Keratinocyte (primary cell): ENCODE results near the gene APOF. TPM values are rescaled to one million over a fixed set of nuclear protein-coding genes. Genes with fewer than 3 reads are reported as not detected.

Experiments
- DNase-seq: peaks from one replicate; pipeline ENCODE4 v3.0.0-alpha.2; 2011; ENCODE audit warnings: low read depth, missing footprints, low spot score
- FAIRE-seq: peaks from 2 replicates; lab custom pipeline; 2011; peaks lifted over from hg19 to GRCh38; lab: Jason Lieb, UNC
- H2AFZ ChIP-seq: 2 replicates; pipeline ENCODE4 v1.6.0; 2012; ENCODE audit warnings: low read length, control low read depth, inconsistent platforms; ENCODE audit not compliant: control insufficient read depth
- H3K27ac ChIP-seq: 2 replicates; pipeline ENCODE4 v1.5.1; 2011; ENCODE audit warnings: low read length; ENCODE audit not compliant: control insufficient read depth, insufficient read depth
- H3K27me3 ChIP-seq: 3 replicates; pipeline ENCODE4 v1.6.0; 2011; ENCODE audit warnings: low read length; ENCODE audit not compliant: control insufficient read depth, insufficient read depth; ENCODE audit errors: extremely low read depth
- H3K36me3 ChIP-seq, 2 experiments: 2 replicates in 1 of 2; 3 replicates in 1 of 2; pipeline ENCODE4 v1.5.1; 2011; ENCODE audit warnings: low read length in 2 of 2, mild to moderate bottlenecking in 1 of 2; ENCODE audit not compliant: control insufficient read depth in 2 of 2, insufficient read depth in 2 of 2; ENCODE audit errors: extremely low read depth in 1 of 2
- H3K4me1 ChIP-seq: 3 replicates; pipeline ENCODE4 v1.5.1; 2011; ENCODE audit warnings: low read length; ENCODE audit not compliant: control insufficient read depth, insufficient read depth; ENCODE audit errors: extremely low read depth
- H3K4me2 ChIP-seq: 3 replicates; pipeline ENCODE4 v1.6.0; 2011; ENCODE audit warnings: low read depth, low read length; ENCODE audit not compliant: control insufficient read depth, insufficient read depth; ENCODE audit errors: extremely low read depth
- H3K4me3 ChIP-seq, 3 experiments: fragments of 200-600 bp in 1 of 3; sonication (generic) in 1 of 3; 2 replicates in 2 of 3; 3 replicates in 1 of 3; pipeline ENCODE4 v1.5.1; 2011 to 2016; ENCODE audit warnings: low read length in 3 of 3, mild to moderate bottlenecking in 3 of 3, control low read depth in 2 of 3, inconsistent platforms in 1 of 3, low read depth in 1 of 3, mixed read lengths in 1 of 3, mixed run types in 1 of 3, moderate library complexity in 1 of 3; ENCODE audit not compliant: control insufficient read depth in 2 of 3, insufficient read depth in 2 of 3; ENCODE audit errors: extremely low read depth in 1 of 3
- H3K79me2 ChIP-seq: 2 replicates; pipeline ENCODE4 v1.6.0; 2012; ENCODE audit warnings: low read length; ENCODE audit not compliant: control insufficient read depth, insufficient read depth
- H3K9ac ChIP-seq: 3 replicates; pipeline ENCODE4 v1.6.0; 2011; ENCODE audit warnings: low read length; ENCODE audit not compliant: control insufficient read depth, insufficient read depth; ENCODE audit errors: extremely low read depth
- H3K9me1 ChIP-seq: 3 replicates; pipeline ENCODE4 v1.6.0; 2011; ENCODE audit warnings: low read length; ENCODE audit not compliant: control insufficient read depth, insufficient read depth; ENCODE audit errors: extremely low read depth
- H3K9me3 ChIP-seq: 2 replicates; pipeline ENCODE4 v1.5.1; 2012; ENCODE audit warnings: low read depth, low read length; ENCODE audit not compliant: control insufficient read depth
- H4K20me1 ChIP-seq: 3 replicates; pipeline ENCODE4 v1.6.0; 2011; ENCODE audit warnings: low read length; ENCODE audit not compliant: control insufficient read depth, insufficient read depth; ENCODE audit errors: extremely low read depth
- EZH2 ChIP-seq: IDR thresholded peaks from one replicate; pipeline ENCODE4 v1.6.1; 2012; ENCODE audit warnings: inconsistent platforms, mild to moderate bottlenecking, low read length, moderate library complexity
- dilution Hi-C: fragments of 300-500 bp; cut with MboI; formaldehyde crosslinking; loops from one replicate; pipeline ENCODE4 v1.7.0; 2020; ENCODE audit warnings: low sequenced_read_pairs; ENCODE audit not compliant: extremely low pct_ligation_motif_present
- polyA plus RNA-seq, 5 experiments: library from polyadenylated mRNA; depleted of rRNA in 3 of 5; stranded (reverse) in 3 of 5; stranded (forward) in 1 of 5; unstranded in 1 of 5; fragments of >200 nt; gene quantifications; 1 replicate in 1 of 5; 2 replicates in 3 of 5; 3 replicates in 1 of 5; pipeline versions ENCODE4 v1.2.1 to v1.2.3, GENCODE V29; 2011 to 2012; ENCODE audit warnings: missing spikeins in 2 of 5, low read depth in 1 of 5, low replicate concordance in 1 of 5
- TF ChIP-seq, protein P1 (sequence below), 3 experiments: IDR thresholded peaks in 1 of 3; conservative IDR thresholded peaks in 1 of 3; optimal IDR thresholded peaks in 1 of 3; 2 replicates in 2 of 3; 3 replicates in 1 of 3; pipeline versions ENCODE3 to v1.5.1; 2011; ENCODE audit warnings: low read length in 3 of 3, mild to moderate bottlenecking in 3 of 3, moderate library complexity in 2 of 3, control low read depth in 1 of 3, inconsistent platforms in 1 of 3; ENCODE audit not compliant: insufficient read depth in 2 of 3; ENCODE audit errors: extremely low read depth in 1 of 3

Gene APOF
- polyA plus RNA-seq, 1 donor (not counting 4 experiments of a cell fraction or from before 2014, with no cell fraction given): not detected

DNA sequence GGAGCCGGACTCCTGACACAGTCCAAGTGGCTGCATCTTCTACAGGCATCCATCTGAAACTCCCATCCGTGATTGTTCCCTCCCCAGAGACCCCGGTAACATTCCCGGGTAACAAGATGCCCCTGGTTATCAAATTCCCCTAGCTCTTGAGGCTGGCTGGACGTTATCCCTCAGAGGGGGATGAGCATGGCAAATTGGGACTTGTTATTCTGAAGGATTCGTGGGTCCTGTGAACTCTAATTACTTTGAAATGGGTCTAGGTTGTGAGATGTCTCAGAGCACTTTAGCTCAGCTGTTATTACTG lies 28.2 kb downstream of the APOF start:
- peak overlapping the region; percentile 54 for H2AFZ ChIP-seq
- TF ChIP-seq, protein P1, sequence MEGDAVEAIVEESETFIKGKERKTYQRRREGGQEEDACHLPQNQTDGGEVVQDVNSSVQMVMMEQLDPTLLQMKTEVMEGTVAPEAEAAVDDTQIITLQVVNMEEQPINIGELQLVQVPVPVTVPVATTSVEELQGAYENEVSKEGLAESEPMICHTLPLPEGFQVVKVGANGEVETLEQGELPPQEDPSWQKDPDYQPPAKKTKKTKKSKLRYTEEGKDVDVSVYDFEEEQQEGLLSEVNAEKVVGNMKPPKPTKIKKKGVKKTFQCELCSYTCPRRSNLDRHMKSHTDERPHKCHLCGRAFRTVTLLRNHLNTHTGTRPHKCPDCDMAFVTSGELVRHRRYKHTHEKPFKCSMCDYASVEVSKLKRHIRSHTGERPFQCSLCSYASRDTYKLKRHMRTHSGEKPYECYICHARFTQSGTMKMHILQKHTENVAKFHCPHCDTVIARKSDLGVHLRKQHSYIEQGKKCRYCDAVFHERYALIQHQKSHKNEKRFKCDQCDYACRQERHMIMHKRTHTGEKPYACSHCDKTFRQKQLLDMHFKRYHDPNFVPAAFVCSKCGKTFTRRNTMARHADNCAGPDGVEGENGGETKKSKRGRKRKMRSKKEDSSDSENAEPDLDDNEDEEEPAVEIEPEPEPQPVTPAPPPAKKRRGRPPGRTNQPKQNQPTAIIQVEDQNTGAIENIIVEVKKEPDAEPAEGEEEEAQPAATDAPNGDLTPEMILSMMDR (optimal IDR thresholded peaks at IDR 0.05 in 1 of 3, IDR thresholded peaks at IDR 0.05 in 1 of 3, conservative IDR thresholded peaks at IDR 0.05 in 1 of 3; ENCODE audit: extremely low read depth in 1 of 3, insufficient read depth in 2 of 3, low read length in 3 of 3): no peak
- TF ChIP-seq EZH2: no peak

DNA sequence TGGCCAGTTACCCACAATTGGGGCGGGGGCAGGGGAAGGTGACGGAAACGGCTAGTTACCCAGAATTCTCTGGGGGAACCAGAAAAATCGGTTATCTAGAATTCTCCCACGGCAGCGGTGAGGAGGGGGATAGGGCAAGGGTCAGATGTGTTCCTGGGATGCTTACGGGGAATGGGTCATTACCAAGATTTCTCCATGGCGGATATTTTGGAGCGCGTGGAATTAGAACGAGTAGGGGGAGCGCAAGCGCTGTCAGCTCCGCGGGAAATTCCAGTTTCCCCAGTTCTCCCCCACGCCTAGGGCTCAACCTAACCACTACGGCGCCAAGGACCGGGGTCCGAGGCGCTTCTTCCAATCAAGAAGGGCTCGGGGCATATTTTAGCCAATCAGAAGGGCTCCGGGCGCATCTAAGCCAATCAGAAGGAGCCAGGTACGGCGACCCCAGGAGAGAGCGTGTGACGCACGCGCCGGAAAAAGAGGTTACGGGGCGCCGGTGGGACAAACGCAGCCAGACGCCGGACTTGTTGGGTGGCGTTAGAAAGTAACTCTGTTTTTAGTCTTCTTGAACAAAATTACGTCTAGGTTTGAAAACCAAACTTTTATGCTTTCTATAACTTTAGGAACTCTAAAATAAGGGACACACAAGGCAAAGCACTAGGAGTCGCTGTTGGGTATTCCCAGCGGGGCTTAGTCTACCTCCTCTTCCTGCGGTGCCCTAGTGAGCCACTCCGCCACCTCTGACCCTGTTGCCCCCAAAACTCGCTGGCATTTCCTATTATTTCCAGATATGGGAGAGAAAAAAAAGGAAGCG lies 28.8 kb downstream of the APOF start, which contains the start of gene PAN2:
Gene PAN2 (minus strand): TSS at position 322 of the 811 bp plus-strand sequence. CDS start 906 bp downstream, outside the sequence.
- peak; percentile 20 for FAIRE-seq
- Histone ChIP-seq H3K4me2 (peak within 1 kb of the TSS; percentile 87), H3K9me1 (no peaks in the 10 kb centered on the region), H3K9ac (peak within 1 kb of the TSS; percentile 93), H2AFZ (peak within 1 kb of the TSS; percentile 95), H3K36me3 (no peaks in the 10 kb centered on the region), H3K4me1 (peaks cover 18% of the 10 kb centered on the region), H3K27me3 (no peaks in the 10 kb centered on the region), H4K20me1 (no peaks in the 10 kb centered on the region), H3K4me3 (peak within 1 kb of the TSS; percentile 50 to 90 (median 78)), H3K9me3 (no peaks in the 10 kb centered on the region), H3K79me2 (peaks cover 2% of the 10 kb centered on the region), H3K27ac (peak within 1 kb of the TSS; percentile 98)
- dilution Hi-C loops: no loop called here
- no peak for TF ChIP-seq EZH2
- TF ChIP-seq, protein P1 (optimal IDR thresholded peaks at IDR 0.05 in 1 of 3, IDR thresholded peaks at IDR 0.05 in 1 of 3, conservative IDR thresholded peaks at IDR 0.05 in 1 of 3; ENCODE audit: extremely low read depth in 1 of 3, insufficient read depth in 2 of 3, low read length in 3 of 3): peak; percentile 27 to 77 (median 76)
- DNase-seq: peak; percentile 95

More for the DNA sequence above, 28.2 kb downstream of the APOF start:
- Histone ChIP-seq H3K9ac (peak overlapping the region; percentile 93), H3K9me1 (no peaks in the 10 kb centered on the region), H3K27ac (peak overlapping the region; percentile 98), H4K20me1 (no peaks in the 10 kb centered on the region), H3K27me3 (no peaks in the 10 kb centered on the region), H3K36me3 (no peaks in the 10 kb centered on the region), H3K4me1 (peaks cover 24% of the 10 kb centered on the region), H3K9me3 (no peaks in the 10 kb centered on the region), H3K4me2 (peak overlapping the region; percentile 87), H3K4me3 (peak overlapping the region; percentile 50 to 90 (median 78)), H3K79me2 (peaks cover 2% of the 10 kb centered on the region)
- FAIRE-seq (no peak), DNase-seq (no peak)
- dilution Hi-C loops: no loop called here
